SU-DHL-6 (cell line): ENCODE data around the gene AHI1.

Experiments used
- EZH2phosphoT487 ChIP-seq: fragments of 200-600 bp; sonication (generic), shearing (Covaris generic); conservative IDR thresholded peaks from 2 replicates; pipeline ENCODE4 v1.6.1; 2018; ENCODE audit warnings: mild to moderate bottlenecking, antibody characterized with exemption, low read length, moderate library complexity, mixed read lengths
- TF ChIP-seq, protein P1 (sequence below): fragments of 200-600 bp; sonication (generic); IDR thresholded peaks from one replicate; pipeline ENCODE4 v1.5.1; 2017; ENCODE audit warnings: antibody characterized with exemption, mild to moderate bottlenecking, low read length, moderate library complexity; ENCODE audit not compliant: insufficient read depth, poor library complexity, severe bottlenecking

DNA sequence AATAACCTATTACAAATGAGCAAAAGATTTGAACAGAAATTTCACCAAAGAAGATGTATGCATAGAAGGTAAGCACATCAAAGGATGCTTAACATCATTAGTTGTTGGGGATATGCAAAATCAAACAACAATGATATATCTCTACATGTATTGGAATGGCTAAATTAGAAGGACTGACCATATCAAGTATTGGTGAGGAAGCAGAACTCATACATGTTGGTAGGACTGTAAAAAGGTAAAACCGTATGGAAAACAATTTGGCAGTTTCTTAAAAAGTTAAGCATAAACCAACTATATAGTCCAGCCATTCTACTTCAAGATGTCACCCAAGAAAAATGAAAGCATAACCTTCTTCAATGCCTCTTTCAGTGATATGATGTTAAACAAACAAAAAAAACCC lies 202.5 kb downstream of the AHI1 start:
- TF ChIP-seq, protein P1, sequence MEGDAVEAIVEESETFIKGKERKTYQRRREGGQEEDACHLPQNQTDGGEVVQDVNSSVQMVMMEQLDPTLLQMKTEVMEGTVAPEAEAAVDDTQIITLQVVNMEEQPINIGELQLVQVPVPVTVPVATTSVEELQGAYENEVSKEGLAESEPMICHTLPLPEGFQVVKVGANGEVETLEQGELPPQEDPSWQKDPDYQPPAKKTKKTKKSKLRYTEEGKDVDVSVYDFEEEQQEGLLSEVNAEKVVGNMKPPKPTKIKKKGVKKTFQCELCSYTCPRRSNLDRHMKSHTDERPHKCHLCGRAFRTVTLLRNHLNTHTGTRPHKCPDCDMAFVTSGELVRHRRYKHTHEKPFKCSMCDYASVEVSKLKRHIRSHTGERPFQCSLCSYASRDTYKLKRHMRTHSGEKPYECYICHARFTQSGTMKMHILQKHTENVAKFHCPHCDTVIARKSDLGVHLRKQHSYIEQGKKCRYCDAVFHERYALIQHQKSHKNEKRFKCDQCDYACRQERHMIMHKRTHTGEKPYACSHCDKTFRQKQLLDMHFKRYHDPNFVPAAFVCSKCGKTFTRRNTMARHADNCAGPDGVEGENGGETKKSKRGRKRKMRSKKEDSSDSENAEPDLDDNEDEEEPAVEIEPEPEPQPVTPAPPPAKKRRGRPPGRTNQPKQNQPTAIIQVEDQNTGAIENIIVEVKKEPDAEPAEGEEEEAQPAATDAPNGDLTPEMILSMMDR: no peak
- TF ChIP-seq EZH2phosphoT487: no peak
